Chondrocyte (in vitro differentiated cells): ENCODE measurements around the gene PPARG. TPM values are rescaled to one million over a fixed set of nuclear protein-coding genes. Genes with fewer than 3 reads are reported as not detected.

ENCODE experiments used
- DNase-seq: peaks from one replicate; pipeline ENCODE4 v3.0.0; 2021; ENCODE audit warnings: mixed read lengths, low spot score
- H3K27ac Mint-ChIP-seq: one replicate; pipeline ENCODE4 v1.8.0; 2021; ENCODE audit warnings: mild to moderate bottlenecking, moderate library complexity, mixed read lengths; ENCODE audit not compliant: unreplicated experiment
- H3K27me3 Mint-ChIP-seq: 2 replicates; pipeline ENCODE4 v1.8.0; 2021; ENCODE audit warnings: low read depth, mixed read lengths
- H3K36me3 Mint-ChIP-seq: 2 replicates; pipeline ENCODE4 v1.8.0; 2021; ENCODE audit warnings: low read depth, mixed read lengths
- H3K4me1 Mint-ChIP-seq: 2 replicates; pipeline ENCODE4 v1.8.0; 2021; ENCODE audit warnings: low read depth, mild to moderate bottlenecking, mixed read lengths
- H3K4me3 Mint-ChIP-seq: one replicate; pipeline ENCODE4 v1.8.0; 2021; ENCODE audit warnings: mild to moderate bottlenecking, moderate library complexity, mixed read lengths; ENCODE audit not compliant: unreplicated experiment
- H3K9me3 Mint-ChIP-seq: 2 replicates; pipeline ENCODE4 v1.8.0; 2021; ENCODE audit warnings: low read depth, mixed read lengths
- CTCF ChIP-seq: fragments of 200-600 bp; sonication (generic); IDR thresholded peaks from 2 replicates; pipeline ENCODE4 v1.5.0; 2021; ENCODE audit warnings: antibody characterized with exemption, mild to moderate bottlenecking, moderate library complexity
- total RNA-seq: library from RNA; stranded (reverse); gene quantifications from 3 replicates; pipeline ENCODE4 v1.2.1, GENCODE V29; 2021

The PPARG gene
- total RNA-seq, 1 donor from 2014 or later, result 9.2 TPM

GRCh38 chr3:12327021-12327420 lies 38.2 kb downstream of the PPARG start:
- Mint-ChIP-seq H3K9me3 (no peaks in the 10 kb centered on the region), H3K27me3 (peaks cover 6% of the 10 kb centered on the region), H3K27ac (no peak overlapping the region), H3K36me3 (peaks cover 2% of the 10 kb centered on the region), H3K4me3 (no peak overlapping the region), H3K4me1 (peaks cover 5% of the 10 kb centered on the region)
- TF ChIP-seq CTCF, result no peak
- DNase-seq, result no peak

GRCh38 chr3:12328132-12328836 lies 39.4 kb downstream of the PPARG start:
- H3K27ac Mint-ChIP-seq, result no peak overlapping the region
- H3K36me3 Mint-ChIP-seq, result no peaks in the 10 kb centered on the region
- TF ChIP-seq CTCF, result no peak
- H3K4me3 Mint-ChIP-seq, result no peak overlapping the region
- peak; percentile 15 for DNase-seq
- H3K27me3 Mint-ChIP-seq, result peaks cover 6% of the 10 kb centered on the region
- peaks cover 5% of the 10 kb centered on the region for H3K4me1 Mint-ChIP-seq
- no peaks in the 10 kb centered on the region for H3K9me3 Mint-ChIP-seq

- H3K27ac Mint-ChIP-seq, result no peak overlapping the region
- H3K4me3 Mint-ChIP-seq, result no peak overlapping the region
- no peak for DNase-seq
- H3K36me3 Mint-ChIP-seq, result no peaks in the 10 kb centered on the region
- TF ChIP-seq CTCF, result peak; percentile 49
- H3K27me3 Mint-ChIP-seq, result peaks cover 2% of the 10 kb centered on the region
- peaks cover 5% of the 10 kb centered on the region for H3K4me1 Mint-ChIP-seq
- H3K9me3 Mint-ChIP-seq, result no peaks in the 10 kb centered on the region
These were observed 40.1 kb downstream of the PPARG start for GRCh38 chr3:12328837-12329462.

GRCh38 chr3:12334786-12335185 lies 45.9 kb downstream of the PPARG start:
- no peaks in the 10 kb centered on the region for H3K27me3 Mint-ChIP-seq
- TF ChIP-seq CTCF, result no peak
- no peak for DNase-seq
- no peaks in the 10 kb centered on the region for H3K9me3 Mint-ChIP-seq
- H3K4me1 Mint-ChIP-seq, result no peaks in the 10 kb centered on the region
- H3K27ac Mint-ChIP-seq, result no peak overlapping the region
- H3K36me3 Mint-ChIP-seq, result no peaks in the 10 kb centered on the region
- H3K4me3 Mint-ChIP-seq, result no peak overlapping the region

GRCh38 chr3:12335421-12335820 lies 46.6 kb downstream of the PPARG start:
- Mint-ChIP-seq H3K4me1 (no peaks in the 10 kb centered on the region), H3K4me3 (no peak overlapping the region), H3K36me3 (no peaks in the 10 kb centered on the region), H3K27me3 (no peaks in the 10 kb centered on the region), H3K27ac (no peak overlapping the region), H3K9me3 (no peaks in the 10 kb centered on the region)
- TF ChIP-seq CTCF, result no peak
- no peak for DNase-seq
